ENCODE measurements around the gene PTPN20.
"Not testable (repeated sequence)": the region's sequence is repeated elsewhere in the genome, so short reads cannot be mapped to it uniquely, and the experiment has no call there.

PTPN20 gene

GRCh38 chr10:46960742-46961141 is 49.5 kb downstream of the PTPN20 start:
- DNase-seq, result not testable (repeated sequence)

GRCh38 chr10:46963356-46963755 is 52.1 kb downstream of the PTPN20 start:
- DNase-seq, result not testable (repeated sequence)

- DNase-seq, result not testable (repeated sequence)
Observed at GRCh38 chr10:46967013-46967412, 55.8 kb downstream of the PTPN20 start.

GRCh38 chr10:46980223-46980622 is 69.0 kb downstream of the PTPN20 start:
- DNase-seq, result not testable (repeated sequence)

GRCh38 chr10:46987233-46987924 is 76.2 kb downstream of the PTPN20 start:
- DNase-seq, result not testable (repeated sequence)

- no peak for DNase-seq
Observed at GRCh38 chr10:46992803-46993561, 81.8 kb downstream of the PTPN20 start.

GRCh38 chr10:46995234-46995633 is 84.0 kb downstream of the PTPN20 start:
- no peak for DNase-seq

GRCh38 chr10:46998192-46998591 is 87.0 kb downstream of the PTPN20 start:
- no peak for DNase-seq

GRCh38 chr10:46998595-46998994 is 87.4 kb downstream of the PTPN20 start:
- no peak for DNase-seq

GRCh38 chr10:46999217-46999616 is 88.0 kb downstream of the PTPN20 start:
- DNase-seq, result no peak

- DNase-seq, result no peak
Observed at GRCh38 chr10:47008769-47009168, 97.5 kb downstream of the PTPN20 start.

GRCh38 chr10:47009215-47009838 is 98.1 kb downstream of the PTPN20 start:
- DNase-seq, result no peak

GRCh38 chr10:47010036-47010435 is 98.8 kb downstream of the PTPN20 start:
- no peak for DNase-seq

GRCh38 chr10:47012214-47012613 is 101.0 kb downstream of the PTPN20 start:
- no peak for DNase-seq

GRCh38 chr10:47013507-47014154 is 102.4 kb downstream of the PTPN20 start:
- DNase-seq, result no peak

GRCh38 chr10:47015404-47015803 is 104.2 kb downstream of the PTPN20 start:
- DNase-seq, result no peak

- DNase-seq, result no peak
Observed at GRCh38 chr10:47016564-47016963, 105.3 kb downstream of the PTPN20 start.

GRCh38 chr10:47018026-47018735 is 107.0 kb downstream of the PTPN20 start:
- DNase-seq, result no peak

GRCh38 chr10:47019155-47020145 is 108.2 kb downstream of the PTPN20 start:
- DNase-seq, result no peak

- no peak for DNase-seq
Observed at GRCh38 chr10:47020471-47020870, 109.2 kb downstream of the PTPN20 start.

GRCh38 chr10:47021850-47022249 is 110.6 kb downstream of the PTPN20 start:
- no peak for DNase-seq
